Raji (cell line): ENCODE data around the gene TMEM232.

Experiments used
- POLR2A ChIP-seq: IDR thresholded peaks from 2 replicates; pipeline ENCODE4 v1.6.1; 2011; ENCODE audit warnings: low read depth, low read length, control low read depth; ENCODE audit not compliant: insufficient read depth

Gene TMEM232

GRCh38 chr5:110735556-110735955 is 9.1 kb upstream of the TMEM232 start:
- TF ChIP-seq POLR2A, result no peak

GRCh38 chr5:110734101-110734500 is 7.6 kb upstream of the TMEM232 start:
- TF ChIP-seq POLR2A, result no peak

- TF ChIP-seq POLR2A, result no peak
Observed at GRCh38 chr5:110727025-110727314, 499 bp upstream of the TMEM232 start.

- TF ChIP-seq POLR2A, result no peak
Observed at GRCh38 chr5:110718311-110718710, 8.2 kb downstream of the TMEM232 start.

- no peak for TF ChIP-seq POLR2A
Observed at GRCh38 chr5:110716247-110717245, 9.9 kb downstream of the TMEM232 start.

GRCh38 chr5:110707260-110707844 is 19.1 kb downstream of the TMEM232 start:
- no peak for TF ChIP-seq POLR2A

GRCh38 chr5:110705349-110705748 is 21.1 kb downstream of the TMEM232 start:
- no peak for TF ChIP-seq POLR2A

- no peak for TF ChIP-seq POLR2A
Observed at GRCh38 chr5:110703481-110703880, 23.0 kb downstream of the TMEM232 start.

- no peak for TF ChIP-seq POLR2A
Observed at GRCh38 chr5:110702704-110703103, 23.8 kb downstream of the TMEM232 start.

- no peak for TF ChIP-seq POLR2A
Observed at GRCh38 chr5:110702300-110702699, 24.2 kb downstream of the TMEM232 start.

- no peak for TF ChIP-seq POLR2A
Observed at GRCh38 chr5:110687485-110687884, 39.0 kb downstream of the TMEM232 start.

GRCh38 chr5:110686270-110686669 is 40.2 kb downstream of the TMEM232 start:
- TF ChIP-seq POLR2A, result no peak

GRCh38 chr5:110681953-110682352 is 44.5 kb downstream of the TMEM232 start:
- no peak for TF ChIP-seq POLR2A

GRCh38 chr5:110681109-110681508 is 45.4 kb downstream of the TMEM232 start:
- no peak for TF ChIP-seq POLR2A

GRCh38 chr5:110665184-110665726 is 61.2 kb downstream of the TMEM232 start:
- no peak for TF ChIP-seq POLR2A

- no peak for TF ChIP-seq POLR2A
Observed at GRCh38 chr5:110663525-110663924, 62.9 kb downstream of the TMEM232 start.
